CD4-positive, alpha-beta T cell treated with Interleukin-2 at 100 ng/mL for 4 hours (primary cell): ENCODE results near the gene ATP1B2.
A peak's percentile ranks its signal among the peaks of the same experiment; 100 is the strongest.
"Not testable (repeated sequence)": the region's sequence is repeated elsewhere in the genome, so short reads cannot be mapped to it uniquely, and the experiment has no call there.

Source experiments
- DNase-seq: peaks from one replicate; pipeline ENCODE4 v3.0.0-alpha.2; 2020; ENCODE audit warnings: low spot score

The ATP1B2 gene

GRCh38 chr17:7650509-7651096 lies at the start of gene ATP1B2:
Gene ATP1B2 (plus strand): TSS chr17:7650926. CDS start chr17:7651519, 593 bp downstream.
- peak; percentile 72 for DNase-seq

DNA sequence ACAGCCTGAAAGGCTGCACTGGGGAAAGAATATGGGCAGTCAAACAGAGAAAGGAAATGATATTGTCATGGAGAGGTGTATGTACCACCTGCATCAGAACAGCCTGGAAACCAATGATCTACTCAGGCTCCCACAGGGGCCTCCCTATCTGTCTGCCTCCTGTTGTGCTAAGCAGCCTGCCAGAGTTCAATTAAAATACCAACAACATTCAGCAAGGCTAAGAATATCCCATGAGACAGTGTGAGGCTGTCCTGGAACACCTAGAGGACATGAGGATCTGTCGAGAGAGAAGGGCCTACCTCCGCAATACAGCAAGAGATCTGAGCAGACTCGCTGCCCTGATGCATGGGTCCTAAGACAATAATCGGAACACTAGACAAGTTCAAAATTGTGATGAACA lies 44.4 kb upstream of the ATP1B2 start:
- no peak for DNase-seq

DNA sequence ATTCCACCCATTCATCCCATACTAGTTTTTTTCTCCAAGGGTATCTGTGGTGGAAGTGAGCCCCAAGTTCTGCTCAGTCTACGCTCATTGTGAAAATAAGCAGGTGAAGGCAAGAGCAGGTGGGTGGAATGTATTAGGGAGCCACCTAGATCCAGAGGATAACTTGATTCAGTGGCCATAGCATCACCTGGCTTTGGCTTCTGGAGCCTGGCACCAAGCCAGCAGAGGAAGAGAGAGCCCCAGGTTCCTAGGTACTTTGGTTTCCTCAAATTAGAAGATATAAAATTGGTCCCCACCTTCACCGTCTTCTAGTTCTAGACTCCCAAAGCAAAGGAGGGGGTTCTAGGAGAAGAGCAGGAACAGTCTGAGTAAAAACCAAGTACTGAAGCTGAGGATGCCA lies 40.1 kb upstream of the ATP1B2 start:
- DNase-seq = no peak

- no peak for DNase-seq
These were observed 39.0 kb upstream of the ATP1B2 start for GRCh38 chr17:7611635-7612293.

DNA sequence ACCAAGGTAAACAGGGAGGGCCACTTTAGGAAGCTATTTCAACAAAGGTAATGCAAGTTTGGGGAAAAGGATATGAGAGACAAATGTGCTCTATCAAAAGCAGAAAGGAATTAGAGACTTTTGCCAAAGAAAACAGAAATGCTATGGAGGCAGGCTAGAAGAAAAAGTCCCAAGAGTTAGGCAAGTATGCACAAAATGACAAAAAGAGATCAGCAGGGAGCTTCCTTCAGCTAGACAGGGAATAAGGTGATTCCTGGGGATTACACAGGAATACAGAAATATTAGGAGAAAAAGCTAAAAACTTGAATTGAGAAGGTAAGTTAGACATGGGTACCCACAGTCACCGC lies 38.5 kb upstream of the ATP1B2 start:
- DNase-seq = no peak

DNA sequence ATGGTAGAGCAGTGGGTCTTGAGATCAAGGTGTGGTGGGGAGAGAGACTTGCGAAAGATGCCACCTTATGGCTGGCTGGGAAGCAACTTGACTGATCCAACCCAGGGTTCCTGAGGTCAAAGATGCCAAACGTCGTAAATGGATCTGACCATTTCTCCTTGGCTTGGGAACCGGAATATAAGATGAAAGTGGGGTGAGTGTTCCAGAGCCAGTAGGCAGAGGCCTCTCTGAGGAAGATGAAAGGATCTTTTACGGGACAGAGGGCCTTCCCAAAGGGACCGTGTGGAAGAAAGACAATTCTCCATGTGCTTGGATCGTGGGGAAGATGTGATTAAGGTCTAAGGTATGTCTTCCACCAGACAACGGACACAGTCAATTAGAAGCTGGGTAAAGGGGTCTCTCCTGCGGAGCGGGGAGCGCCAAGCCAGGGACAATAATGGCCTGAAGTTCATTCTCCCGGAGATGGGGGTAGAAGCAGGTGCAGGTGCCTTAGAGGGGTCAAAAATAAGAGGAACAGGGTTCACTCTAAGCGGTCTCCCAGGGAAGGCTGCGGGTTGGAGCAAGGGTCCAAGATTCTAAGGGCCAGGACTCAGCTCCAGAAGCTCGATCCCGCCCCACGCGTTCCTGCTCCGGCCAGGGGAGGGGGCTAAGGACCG lies 36.8 kb upstream of the ATP1B2 start:
- no peak for DNase-seq

- DNase-seq = peak; percentile 100
These were observed 36.1 kb upstream of the ATP1B2 start, which contains the start of gene FXR2 for GRCh38 chr17:7614425-7615264. Gene FXR2 (minus strand): TSS chr17:7614897. CDS start chr17:7614532, 365 bp downstream.

DNA sequence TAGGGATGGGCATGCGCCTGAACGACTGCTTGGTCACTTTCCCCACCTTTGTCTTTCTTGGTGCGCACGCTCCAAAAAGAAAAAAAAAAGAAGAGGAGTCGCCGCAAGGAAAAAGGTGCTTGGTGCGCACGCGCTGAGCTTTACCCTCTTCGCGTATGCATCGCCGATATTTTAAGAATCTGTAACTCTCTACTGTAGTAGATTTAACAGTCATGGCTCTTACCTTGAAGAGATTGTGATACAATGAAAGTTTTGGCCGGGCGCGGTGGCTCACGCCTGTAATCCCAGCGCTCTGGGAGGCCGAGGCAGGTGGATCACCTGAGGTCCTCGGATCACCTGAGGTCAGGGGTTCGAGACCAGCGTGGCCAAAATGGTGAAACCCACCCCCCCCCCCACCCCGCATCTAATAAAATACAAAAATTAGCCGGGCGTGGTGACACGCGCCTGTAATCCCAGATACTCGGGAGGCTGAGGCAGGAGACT lies 35.4 kb upstream of the ATP1B2 start:
- no peak for DNase-seq

GRCh38 chr17:7618608-7619007 lies 32.1 kb upstream of the ATP1B2 start:
- no peak for DNase-seq

GRCh38 chr17:7620835-7621234 lies 29.9 kb upstream of the ATP1B2 start:
- DNase-seq = no peak

GRCh38 chr17:7623661-7624060 lies 27.1 kb upstream of the ATP1B2 start:
- no peak for DNase-seq

GRCh38 chr17:7625749-7626148 lies 25.0 kb upstream of the ATP1B2 start:
- not testable (repeated sequence) for DNase-seq

DNA sequence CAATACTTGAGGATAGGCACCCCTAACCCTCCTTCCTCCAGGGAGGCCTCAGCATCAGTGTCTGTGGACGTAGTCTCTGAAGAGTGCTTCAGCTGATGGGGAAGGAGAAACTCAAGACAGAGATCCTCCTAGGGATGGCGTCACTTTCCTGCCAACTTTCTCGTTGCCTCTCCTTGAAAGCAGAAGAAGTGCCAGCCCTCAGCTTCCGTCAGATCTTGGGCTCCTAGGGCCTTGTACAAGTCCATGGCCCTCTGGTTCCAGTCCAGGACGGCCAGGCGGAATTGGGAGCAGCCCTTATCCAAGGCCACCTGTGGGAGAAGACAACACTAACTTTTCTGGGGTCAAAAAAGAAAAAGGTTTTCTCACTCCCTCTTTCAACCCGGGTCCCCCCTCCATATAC lies 24.4 kb upstream of the ATP1B2 start:
- DNase-seq = no peak

DNA sequence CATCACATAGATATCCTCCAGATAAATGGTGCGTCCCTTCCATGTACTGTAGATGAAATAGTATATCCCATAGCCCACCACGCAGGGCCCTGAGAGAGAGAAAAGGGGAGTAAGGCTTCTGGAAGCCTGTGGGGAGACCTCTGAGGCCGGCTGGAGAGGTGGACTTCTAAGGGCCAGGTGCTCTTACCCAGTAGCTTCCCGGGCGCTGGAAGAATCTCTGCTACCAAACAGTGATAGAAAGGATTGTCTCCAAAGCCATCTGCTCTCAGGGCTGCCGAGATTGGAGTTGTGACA lies 23.8 kb upstream of the ATP1B2 start:
- no peak for DNase-seq

DNA sequence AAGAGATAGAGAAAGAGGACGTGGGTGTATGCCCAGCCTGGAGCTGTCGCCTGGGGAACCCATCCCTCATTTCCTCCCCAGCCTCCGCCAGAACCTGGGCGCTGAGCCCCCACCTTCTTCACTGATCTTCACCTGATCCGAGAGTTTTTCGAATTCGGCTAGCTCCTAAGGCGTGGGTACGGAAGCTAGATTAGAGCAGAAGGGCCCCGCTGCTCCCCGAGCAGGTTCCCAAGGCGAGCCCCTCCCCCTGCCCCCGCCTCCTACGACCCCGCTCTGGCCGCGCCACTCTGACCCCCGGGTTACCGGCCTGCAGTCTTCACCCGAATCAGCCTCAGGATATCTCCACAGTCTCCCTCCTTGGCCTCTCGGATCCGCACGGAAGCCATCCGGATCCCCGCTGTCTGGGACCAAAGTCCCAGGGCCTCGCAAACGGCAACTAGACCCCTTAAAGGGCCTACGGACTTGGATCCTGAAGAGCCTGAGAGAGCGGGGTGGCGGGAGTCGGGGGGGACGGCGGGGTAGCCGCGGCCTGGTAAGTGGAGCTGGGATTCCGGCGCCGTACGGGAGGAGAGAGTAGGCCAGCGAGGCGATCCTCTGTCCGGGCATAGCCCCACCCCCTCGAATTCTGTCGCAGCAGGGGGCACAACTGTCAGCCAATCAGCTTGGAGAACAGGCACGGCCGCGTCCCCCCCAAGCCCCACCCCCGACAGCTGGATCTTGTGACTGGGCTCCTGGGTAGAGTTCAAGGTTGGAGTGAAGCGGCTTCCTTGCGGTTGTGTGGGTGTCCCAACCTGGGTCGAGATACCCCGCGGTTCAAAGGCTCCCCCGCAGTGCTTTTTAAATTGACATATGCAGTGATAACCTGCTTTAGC lies 23.2 kb upstream of the ATP1B2 start, which contains the start of gene SAT2:
TSS of gene SAT2 (minus strand) at position 572 of the 872 bp plus-strand sequence. CDS start at position 386, 186 bp downstream.
- DNase-seq = peak; percentile 87

DNA sequence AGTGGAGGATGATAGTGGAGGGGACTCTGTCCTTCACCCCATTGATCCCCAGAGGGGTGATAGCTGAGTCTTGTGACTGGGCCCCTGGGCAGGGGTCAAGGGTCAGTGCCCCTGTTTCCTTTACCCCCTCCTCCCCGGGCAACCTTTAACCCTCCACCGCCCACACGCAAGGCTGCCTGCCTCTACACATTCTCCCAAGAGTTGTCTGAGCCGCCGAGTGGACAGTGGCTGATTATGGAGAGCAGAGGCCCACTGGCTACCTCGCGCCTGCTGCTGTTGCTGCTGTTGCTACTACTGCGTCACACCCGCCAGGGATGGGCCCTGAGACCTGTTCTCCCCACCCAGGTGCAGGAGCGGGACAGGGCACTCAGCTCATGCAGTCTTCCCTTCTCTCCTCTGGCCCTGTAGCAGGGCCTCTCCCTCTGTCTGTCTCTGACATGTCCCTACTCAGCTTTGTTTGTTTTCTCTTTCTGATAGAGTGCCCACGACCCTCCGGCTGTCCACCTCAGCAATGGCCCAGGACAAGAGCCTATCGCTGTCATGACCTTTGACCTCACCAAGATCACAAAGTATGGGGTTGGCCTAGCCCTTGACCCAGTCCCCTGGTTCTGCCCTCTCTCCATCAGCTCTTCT lies 20.7 kb upstream of the ATP1B2 start, which contains the start of gene SHBG:
TSS of gene SHBG (plus strand) at position 197 of the 633 bp plus-strand sequence. CDS start at position 235, 38 bp downstream.
- DNase-seq = no peak

DNA sequence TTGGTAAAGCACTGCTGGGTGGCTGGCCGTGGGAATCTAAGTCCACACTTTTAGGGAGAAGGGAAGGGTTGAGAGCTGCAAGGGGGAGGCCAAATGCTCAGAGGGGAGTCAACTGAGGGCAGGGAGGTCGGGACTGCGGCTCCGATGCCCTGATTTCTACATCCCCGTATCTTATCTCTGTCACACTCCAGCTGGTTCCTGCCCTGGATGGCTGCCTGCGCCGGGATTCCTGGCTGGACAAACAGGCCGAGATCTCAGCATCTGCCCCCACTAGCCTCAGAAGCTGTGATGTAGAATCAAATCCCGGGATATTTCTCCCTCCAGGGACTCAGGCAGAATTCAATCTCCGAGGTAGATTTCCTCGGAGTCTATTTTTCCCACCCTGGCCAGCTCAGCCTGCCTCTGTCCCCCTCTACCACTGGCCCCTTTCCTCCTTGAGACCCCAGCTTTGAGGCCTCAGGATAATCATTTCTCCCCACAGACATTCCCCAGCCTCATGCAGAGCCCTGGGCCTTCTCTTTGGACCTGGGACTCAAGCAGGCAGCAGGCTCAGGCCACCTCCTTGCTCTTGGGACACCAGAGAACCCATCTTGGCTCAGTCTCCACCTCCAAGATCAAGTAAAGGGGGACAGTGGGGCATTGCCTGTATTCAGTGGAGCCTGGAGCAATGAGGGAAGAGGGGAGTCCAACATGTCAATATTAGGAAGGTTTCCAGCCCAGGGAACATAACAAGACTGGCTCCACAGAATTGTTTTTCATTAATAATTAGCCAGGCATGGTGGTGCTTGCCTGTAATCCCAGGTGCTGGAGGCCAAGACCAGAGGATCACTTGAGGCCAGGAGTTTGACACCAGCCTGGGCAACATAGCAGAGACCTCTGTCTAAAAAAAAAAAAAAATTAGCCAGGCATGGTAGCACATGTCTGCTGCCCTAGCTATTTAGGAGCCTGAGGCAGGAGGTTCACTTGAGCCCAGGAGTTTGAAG lies 19.0 kb upstream of the ATP1B2 start:
- DNase-seq = no peak

DNA sequence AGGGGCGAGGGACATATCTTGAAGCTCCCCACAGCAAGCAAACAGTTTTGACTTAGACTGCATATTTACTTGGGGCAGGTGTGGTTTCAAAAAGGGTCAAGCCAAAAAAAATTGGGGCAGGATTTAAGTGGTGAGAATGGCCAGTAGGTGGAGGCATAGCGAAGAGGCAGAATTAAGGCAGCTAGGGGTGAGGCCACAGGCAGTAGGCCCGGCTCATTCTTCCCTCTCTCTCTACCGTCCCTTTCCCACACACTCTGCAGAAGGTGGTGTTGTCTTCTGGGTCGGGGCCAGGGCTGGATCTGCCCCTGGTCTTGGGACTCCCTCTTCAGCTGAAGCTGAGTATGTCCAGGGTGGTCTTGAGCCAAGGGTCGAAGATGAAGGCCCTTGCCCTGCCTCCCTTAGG lies 18.2 kb upstream of the ATP1B2 start:
- peak; percentile 36 for DNase-seq

DNA sequence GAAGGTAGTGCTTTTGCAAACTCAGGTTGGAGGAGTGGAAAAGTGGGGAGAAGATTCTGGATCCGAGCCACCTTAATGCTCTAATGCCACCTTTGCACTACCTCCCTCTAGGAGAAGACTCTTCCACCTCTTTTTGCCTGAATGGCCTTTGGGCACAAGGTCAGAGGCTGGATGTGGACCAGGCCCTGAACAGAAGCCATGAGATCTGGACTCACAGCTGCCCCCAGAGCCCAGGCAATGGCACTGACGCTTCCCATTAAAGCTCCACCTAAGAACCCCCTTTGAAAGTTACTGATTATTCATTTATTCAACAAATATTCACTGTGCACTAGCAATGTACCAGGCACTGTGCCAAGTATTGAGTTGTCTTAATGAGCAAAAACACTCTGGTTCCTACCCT lies 17.6 kb upstream of the ATP1B2 start:
- no peak for DNase-seq

DNA sequence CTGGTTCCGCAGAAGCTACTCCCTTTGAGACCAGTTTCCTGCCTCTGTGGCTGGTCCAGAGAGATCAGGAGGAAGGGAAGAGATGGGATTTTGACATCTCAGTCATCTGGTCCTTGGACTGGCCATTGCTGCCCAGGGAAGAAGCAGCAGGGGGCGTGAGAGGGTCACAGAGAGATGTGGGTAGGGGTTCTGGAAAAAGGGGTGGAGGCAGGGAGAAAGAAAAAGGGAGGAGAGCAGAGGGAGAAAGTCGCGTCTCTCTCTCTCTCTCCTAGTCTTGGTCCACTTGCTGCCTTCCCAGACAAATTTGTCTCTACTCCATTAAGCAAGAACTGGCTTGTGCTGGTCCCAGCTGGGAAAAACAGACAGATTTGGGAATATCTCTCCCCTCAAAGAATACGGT lies 16.3 kb upstream of the ATP1B2 start:
- no peak for DNase-seq
